Tibial artery (tissue), 4 donors: ENCODE data around the gene DHRS4.
"Not testable (repeated sequence)": the region's sequence is repeated elsewhere in the genome, so short reads cannot be mapped to it uniquely, and the experiment has no call there.

ENCODE experiments used
- DNase-seq, 2 donors: peaks; one replicate each; pipeline ENCODE4 v3.0.0-alpha.2; 2019
- H3K27ac ChIP-seq, 2 donors: fragments of 200-600 bp; sonication (generic) in 1 of 2; 1 replicate in 1 of 2; 2 replicates in 1 of 2; pipeline ENCODE4 v1.5.1; 2018 to 2019; ENCODE audit warnings: mild to moderate bottlenecking in 1 of 2
- H3K27me3 ChIP-seq, 2 donors: fragments of 200-600 bp; sonication (generic) in 1 of 2; one replicate each; pipeline versions ENCODE4 v1.5.1 to v1.6.0; 2016 to 2019
- H3K36me3 ChIP-seq, 3 donors: fragments of 200-600 bp; sonication (generic) in 2 of 3; one replicate each; pipeline ENCODE4 v1.5.1; 2016 to 2019; ENCODE audit warnings: mild to moderate bottlenecking in 2 of 3
- H3K4me1 ChIP-seq, 4 donors: fragments of 200-600 bp; sonication (generic) in 2 of 4; 1 replicate in 3 of 4; 2 replicates in 1 of 4; pipeline ENCODE4 v1.5.1; 2016 to 2019
- H3K4me3 ChIP-seq, 2 donors: fragments of 200-600 bp; sonication (generic) in 1 of 2; 1 replicate in 1 of 2; 2 replicates in 1 of 2; pipeline ENCODE4 v1.5.1; 2018 to 2019; ENCODE audit warnings: mild to moderate bottlenecking in 2 of 2
- H3K9me3 ChIP-seq, 3 donors: fragments of 200-600 bp; sonication (generic) in 1 of 3; one replicate each; pipeline ENCODE4 v1.5.1; 2016 to 2019
- intact Hi-C: fragments of 100-400 bp; cut with DNase I; formaldehyde crosslinking; loops from one replicate; pipeline ENCODE4 v1.15.0; 2023; ENCODE audit warnings: low total_unique reads
- TF ChIP-seq, protein P1 (sequence below), 2 experiments: fragments of 200-600 bp in 1 of 2; fragments of 450-650 bp in 1 of 2; IDR thresholded peaks; one replicate each; pipeline ENCODE4 v1.5.1; 2017 to 2019; ENCODE audit warnings: antibody characterized with exemption in 2 of 2, mild to moderate bottlenecking in 1 of 2, moderate library complexity in 1 of 2

Gene DHRS4

DNA sequence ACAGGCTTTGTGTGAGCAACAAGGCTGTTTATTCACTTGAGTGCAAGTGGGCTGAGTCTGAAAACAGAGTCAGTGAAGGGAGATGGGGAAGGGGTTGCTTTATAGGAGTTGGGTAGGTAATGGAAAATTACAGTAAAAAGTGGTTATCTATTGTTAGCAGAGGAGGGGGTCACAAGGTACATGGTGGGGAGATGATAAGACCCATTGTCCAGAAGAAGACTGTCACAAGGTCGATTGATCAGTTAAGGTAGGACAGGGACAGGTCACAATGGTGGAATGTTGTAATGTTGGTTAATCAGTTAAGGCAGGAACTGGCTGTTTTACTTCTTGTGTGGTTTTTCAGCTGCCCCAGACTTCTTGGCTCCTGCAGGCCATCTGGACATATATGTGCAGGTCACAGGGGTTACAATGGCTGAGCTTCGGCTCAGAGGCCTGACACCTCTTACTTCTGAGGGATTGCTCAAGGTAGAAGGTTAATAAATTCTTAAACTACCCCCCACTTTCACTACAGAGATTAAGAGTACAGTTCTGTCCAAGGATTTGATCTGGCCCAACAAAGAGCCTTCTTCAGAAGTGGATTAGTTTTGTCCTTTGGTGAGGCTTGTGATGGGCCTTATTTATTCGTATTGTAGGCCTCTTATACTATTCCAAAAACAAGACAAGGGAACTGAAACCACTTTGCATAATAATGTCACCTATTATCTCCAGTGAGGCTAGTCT is 13.8 kb upstream of the DHRS4 start:
- intact Hi-C loops = no loop called here
- Histone ChIP-seq H3K4me1 (peaks cover 0 to 6% (median 0%) of the 10 kb centered on the region in 4 donors), H3K27me3 (no peaks in the 10 kb centered on the region), H3K27ac (no peak overlapping the region), H3K4me3 (no peak overlapping the region), H3K36me3 (peaks cover 19 to 25% (median 23%) of the 10 kb centered on the region in 3 donors), H3K9me3 (no peaks in the 10 kb centered on the region)
- TF ChIP-seq, protein P1, sequence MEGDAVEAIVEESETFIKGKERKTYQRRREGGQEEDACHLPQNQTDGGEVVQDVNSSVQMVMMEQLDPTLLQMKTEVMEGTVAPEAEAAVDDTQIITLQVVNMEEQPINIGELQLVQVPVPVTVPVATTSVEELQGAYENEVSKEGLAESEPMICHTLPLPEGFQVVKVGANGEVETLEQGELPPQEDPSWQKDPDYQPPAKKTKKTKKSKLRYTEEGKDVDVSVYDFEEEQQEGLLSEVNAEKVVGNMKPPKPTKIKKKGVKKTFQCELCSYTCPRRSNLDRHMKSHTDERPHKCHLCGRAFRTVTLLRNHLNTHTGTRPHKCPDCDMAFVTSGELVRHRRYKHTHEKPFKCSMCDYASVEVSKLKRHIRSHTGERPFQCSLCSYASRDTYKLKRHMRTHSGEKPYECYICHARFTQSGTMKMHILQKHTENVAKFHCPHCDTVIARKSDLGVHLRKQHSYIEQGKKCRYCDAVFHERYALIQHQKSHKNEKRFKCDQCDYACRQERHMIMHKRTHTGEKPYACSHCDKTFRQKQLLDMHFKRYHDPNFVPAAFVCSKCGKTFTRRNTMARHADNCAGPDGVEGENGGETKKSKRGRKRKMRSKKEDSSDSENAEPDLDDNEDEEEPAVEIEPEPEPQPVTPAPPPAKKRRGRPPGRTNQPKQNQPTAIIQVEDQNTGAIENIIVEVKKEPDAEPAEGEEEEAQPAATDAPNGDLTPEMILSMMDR (IDR thresholded peaks at IDR 0.05) = no peak
- no peak for DNase-seq

DNA sequence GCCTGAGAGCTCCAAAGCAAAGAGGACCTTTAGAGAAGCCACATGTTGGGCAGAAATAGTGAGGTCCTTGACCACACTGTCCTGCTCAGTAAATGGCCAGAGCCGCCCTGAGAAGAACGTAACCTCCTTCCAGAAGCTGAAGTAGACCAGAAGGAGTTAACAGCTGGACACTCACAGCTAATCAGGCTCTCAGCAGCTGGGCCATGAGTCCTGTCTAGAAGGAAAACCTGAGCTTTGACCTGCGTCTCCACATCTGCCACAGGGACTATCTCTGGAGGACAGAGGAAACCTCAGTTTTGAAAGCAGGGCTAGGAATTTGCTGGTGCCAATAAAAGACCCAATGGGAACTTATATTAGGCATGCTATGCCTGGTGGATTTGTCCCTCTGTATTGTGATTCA is 12.3 kb upstream of the DHRS4 start:
- peaks cover 19 to 25% (median 23%) of the 10 kb centered on the region in 3 donors for H3K36me3 ChIP-seq
- intact Hi-C loops = no loop called here
- H3K4me3 ChIP-seq = no peak overlapping the region
- H3K4me1 ChIP-seq = peaks cover 0 to 6% (median 0%) of the 10 kb centered on the region in 4 donors
- H3K27me3 ChIP-seq = no peaks in the 10 kb centered on the region
- H3K27ac ChIP-seq = no peak overlapping the region
- no peaks in the 10 kb centered on the region for H3K9me3 ChIP-seq
- TF ChIP-seq, protein P1 (IDR thresholded peaks at IDR 0.05) = no peak
- no peak for DNase-seq

DNA sequence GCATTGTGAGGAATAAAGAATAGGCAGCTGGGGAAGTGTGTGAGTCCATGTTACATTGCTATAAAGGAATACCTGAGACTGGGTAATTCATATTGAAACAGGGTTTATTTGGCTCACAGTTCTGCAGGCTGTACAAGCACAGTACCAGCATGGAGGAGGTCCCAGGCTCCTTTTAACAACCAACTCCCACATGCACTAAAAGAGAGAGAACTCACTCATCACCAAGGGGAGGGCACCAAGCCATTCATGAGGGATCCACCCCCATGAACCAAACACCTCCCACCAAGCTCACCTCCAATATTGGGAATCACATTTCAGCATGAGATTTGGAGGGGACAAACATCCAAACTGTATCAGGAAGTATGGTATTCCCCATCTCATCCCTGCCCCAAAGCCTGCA is 11.9 kb upstream of the DHRS4 start:
- Histone ChIP-seq H3K36me3 (peaks cover 19 to 25% (median 23%) of the 10 kb centered on the region in 3 donors), H3K27me3 (no peaks in the 10 kb centered on the region), H3K4me3 (no peak overlapping the region), H3K4me1 (peaks cover 0 to 6% (median 0%) of the 10 kb centered on the region in 4 donors), H3K9me3 (no peaks in the 10 kb centered on the region), H3K27ac (no peak overlapping the region)
- DNase-seq = no peak
- TF ChIP-seq, protein P1 (IDR thresholded peaks at IDR 0.05) = no peak
- intact Hi-C loops = no loop called here

DNA sequence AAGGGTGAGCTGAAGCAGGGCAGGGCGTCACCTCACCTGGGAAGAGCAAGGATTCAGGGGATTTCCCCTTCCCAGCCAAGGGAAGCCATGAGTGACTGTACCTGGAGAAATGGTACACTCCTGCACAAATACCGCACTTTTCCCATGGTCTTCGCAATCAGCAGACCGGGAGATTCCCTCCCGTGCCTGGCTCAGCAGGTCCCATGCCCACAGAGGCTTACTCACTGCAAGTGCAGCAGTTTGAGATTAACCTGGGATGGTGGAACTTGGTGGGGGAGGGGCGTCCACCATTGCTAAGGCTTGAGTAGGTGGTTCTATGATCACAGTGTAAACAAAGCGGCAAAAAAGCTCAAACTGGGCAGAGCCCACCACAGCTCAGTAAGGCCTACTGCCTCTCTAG is 11.0 kb upstream of the DHRS4 start:
- Histone ChIP-seq H3K4me3 (no peak overlapping the region), H3K27ac (no peak overlapping the region), H3K27me3 (no peaks in the 10 kb centered on the region), H3K9me3 (no peaks in the 10 kb centered on the region), H3K4me1 (peaks cover 0 to 6% (median 0%) of the 10 kb centered on the region in 4 donors), H3K36me3 (peaks cover 19 to 25% (median 23%) of the 10 kb centered on the region in 3 donors)
- TF ChIP-seq, protein P1 (IDR thresholded peaks at IDR 0.05) = no peak
- intact Hi-C loops = no loop called here
- DNase-seq = no peak

DNA sequence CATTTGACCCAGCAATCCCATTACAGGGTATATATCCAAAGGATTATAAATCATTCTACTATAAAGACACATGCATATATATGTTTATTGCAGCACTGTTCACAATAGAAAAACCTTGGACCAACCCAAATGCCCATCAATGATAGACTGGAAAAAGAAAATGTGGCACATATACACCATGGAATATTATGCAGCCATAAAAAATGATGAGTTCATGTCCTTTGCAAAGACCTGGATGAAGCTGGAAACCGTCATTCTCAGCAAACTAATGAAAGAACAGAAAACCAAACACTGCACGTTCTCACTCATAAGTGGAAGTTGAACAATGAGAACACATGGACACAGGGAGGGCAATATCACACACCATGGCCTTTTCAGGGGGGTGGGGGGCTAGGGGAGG is 4.5 kb upstream of the DHRS4 start:
- H3K36me3 ChIP-seq, H3K27ac ChIP-seq, H3K9me3 ChIP-seq, H3K4me3 ChIP-seq, intact Hi-C loops, H3K27me3 ChIP-seq, DNase-seq: not testable (repeated sequence)
- peaks cover 0 to 25% (median 9%) of the 10 kb centered on the region in 4 donors for H3K4me1 ChIP-seq

DNA sequence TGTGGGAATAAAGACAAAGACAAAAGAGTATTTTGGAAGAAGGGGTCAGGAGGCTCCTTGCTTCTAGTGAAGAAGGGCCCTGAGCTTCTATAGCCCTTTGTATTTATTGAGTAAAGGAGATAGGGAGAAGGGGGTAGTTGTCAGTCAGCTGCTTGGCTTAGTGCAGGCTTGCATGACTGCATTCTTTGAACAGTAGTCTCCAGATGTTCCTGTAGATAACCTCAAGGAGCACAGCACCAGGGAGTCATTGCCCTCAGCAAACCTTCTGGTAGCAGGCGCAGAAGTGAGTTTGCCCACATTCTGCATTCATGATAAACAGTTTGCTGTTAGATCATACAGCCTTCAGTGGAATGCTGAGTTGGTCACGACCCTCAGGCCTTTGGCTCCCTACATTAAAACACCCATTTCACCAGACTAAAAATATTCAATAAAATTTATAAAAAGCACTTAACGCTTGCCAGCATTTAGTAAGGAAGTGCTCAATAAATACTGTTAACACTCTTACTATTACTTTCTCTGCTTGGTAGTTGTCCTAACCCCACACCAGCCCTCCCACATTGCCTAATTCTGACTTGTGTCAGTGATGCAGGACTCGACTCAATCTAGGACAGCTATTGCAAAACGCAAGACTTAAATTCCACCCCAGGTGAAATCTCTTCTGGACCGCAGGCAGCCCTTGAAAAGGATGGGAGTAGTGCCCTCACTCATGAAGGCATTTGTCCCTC is 3.0 kb upstream of the DHRS4 start:
- TF ChIP-seq, protein P1 (IDR thresholded peaks at IDR 0.05) = no peak
- no peak for DNase-seq
- Histone ChIP-seq H3K27ac (no peak overlapping the region), H3K4me1 (peaks cover 0 to 31% (median 18%) of the 10 kb centered on the region in 4 donors), H3K9me3 (peaks cover 0 to 3% (median 0%) of the 10 kb centered on the region in 3 donors), H3K36me3 (peaks cover 0 to 6% (median 0%) of the 10 kb centered on the region in 3 donors), H3K4me3 (no peak overlapping the region), H3K27me3 (no peaks in the 10 kb centered on the region)
- intact Hi-C loops = no loop called here

DNA sequence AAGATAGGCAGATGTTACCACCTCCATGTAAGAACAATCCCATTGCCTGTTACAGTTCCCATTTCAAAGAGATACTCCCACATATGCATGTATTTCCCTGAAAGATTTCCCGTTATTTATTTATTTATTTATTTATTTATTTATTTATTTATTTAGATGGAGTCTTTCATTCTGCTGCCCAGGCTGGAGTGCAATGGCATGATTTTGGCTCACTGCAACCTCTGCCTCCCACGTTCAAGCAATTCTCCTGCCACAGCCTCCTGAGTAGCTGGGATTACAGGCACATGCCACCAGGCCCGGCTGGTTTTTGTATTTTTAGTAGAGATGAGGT is 2.5 kb upstream of the DHRS4 start:
- intact Hi-C loops, H3K27ac ChIP-seq, H3K4me3 ChIP-seq, H3K9me3 ChIP-seq, H3K36me3 ChIP-seq, DNase-seq, H3K27me3 ChIP-seq: not testable (repeated sequence)
- H3K4me1 ChIP-seq = peaks cover 0 to 31% (median 18%) of the 10 kb centered on the region in 4 donors
